Lower leg skin (tissue), 3 donors: ENCODE data around the gene DUSP22.

Experiments used
- CTCF ChIP-seq, 3 donors: fragments of 450-650 bp; IDR thresholded peaks; one replicate each; pipeline ENCODE4 v1.5.1; 2016; ENCODE audit warnings: antibody characterized with exemption in 3 of 3, mild to moderate bottlenecking in 3 of 3, moderate library complexity in 2 of 3
- POLR2A ChIP-seq, 2 donors: fragments of 450-650 bp; IDR thresholded peaks; one replicate each; pipeline ENCODE4 v1.6.1; 2016 to 2017; ENCODE audit warnings: antibody characterized with exemption in 2 of 2, mild to moderate bottlenecking in 1 of 2, moderate library complexity in 1 of 2

DNA sequence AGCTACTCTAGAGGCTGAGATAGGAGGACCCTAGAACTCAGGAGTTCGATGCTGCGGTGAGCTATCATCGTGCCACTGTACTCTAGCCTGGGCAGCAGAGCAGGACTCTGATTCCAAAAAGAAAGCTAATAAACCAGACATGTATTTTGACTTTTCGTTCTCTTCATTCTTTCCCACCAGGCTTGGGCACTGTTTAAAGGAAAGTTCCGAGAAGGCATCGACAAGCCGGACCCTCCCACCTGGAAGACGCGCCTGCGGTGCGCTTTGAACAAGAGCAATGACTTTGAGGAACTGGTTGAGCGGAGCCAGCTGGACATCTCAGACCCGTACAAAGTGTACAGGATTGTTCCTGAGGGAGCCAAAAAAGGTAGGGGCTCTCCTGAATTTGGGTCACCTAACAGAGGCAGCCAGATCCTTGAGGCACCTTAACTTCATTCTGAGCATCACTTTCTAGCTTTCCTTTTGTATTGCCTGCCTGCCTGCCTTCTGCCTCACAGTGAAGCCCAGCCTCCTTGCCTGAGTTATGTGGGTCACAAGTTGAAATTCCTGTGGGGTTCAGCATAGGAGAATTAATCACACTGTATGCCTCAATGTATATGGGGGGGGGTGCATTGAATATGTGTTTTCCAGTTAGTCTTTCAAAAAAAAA is 102.5 kb downstream of the DUSP22 start:
- no peak for TF ChIP-seq CTCF (IDR thresholded peaks at IDR 0.05)
- no peak for TF ChIP-seq POLR2A (IDR thresholded peaks at IDR 0.05)
